GM23248 (cell line): Measurements from ENCODE around the gene SPATS2. TPM values are rescaled to one million over a fixed set of nuclear protein-coding genes. Genes with fewer than 3 reads are reported as not detected.
"Not testable (repeated sequence)": the region's sequence is repeated elsewhere in the genome, so short reads cannot be mapped to it uniquely, and the experiment has no call there.

Source experiments
- DNase-seq: peaks from one replicate; pipeline ENCODE4 v3.0.0-alpha.2; 2015
- H2AFZ ChIP-seq: fragments of 200-600 bp; sonication (generic); 2 replicates; pipeline ENCODE4 v1.6.1; 2016; ENCODE audit warnings: antibody characterized with exemption
- H3F3A ChIP-seq: fragments of 200-600 bp; sonication (generic); 2 replicates; pipeline ENCODE4 v1.6.1; 2016; ENCODE audit warnings: mild to moderate bottlenecking, antibody characterized with exemption, mixed run types; ENCODE audit not compliant: insufficient read depth
- H3K27ac ChIP-seq: fragments of 200-600 bp; sonication (generic); 2 replicates; pipeline ENCODE4 v1.5.1; 2016; ENCODE audit warnings: mild to moderate bottlenecking
- H3K27me3 ChIP-seq: fragments of 200-600 bp; sonication (generic); replicated peaks from 2 replicates; pipeline ENCODE4 v1.6.1; 2016; ENCODE audit warnings: mild to moderate bottlenecking; ENCODE audit not compliant: insufficient read depth
- H3K36me3 ChIP-seq: fragments of 200-600 bp; sonication (generic); 2 replicates; pipeline ENCODE4 v1.6.1; 2016; ENCODE audit warnings: low read depth, mild to moderate bottlenecking
- H3K4me1 ChIP-seq: fragments of 200-600 bp; sonication (generic); 2 replicates; pipeline ENCODE4 v1.6.1; 2016; ENCODE audit warnings: mild to moderate bottlenecking; ENCODE audit not compliant: insufficient read depth
- H3K4me2 ChIP-seq: fragments of 200-600 bp; sonication (generic); one replicate; pipeline ENCODE4 v1.6.1; 2016; ENCODE audit warnings: mild to moderate bottlenecking; ENCODE audit not compliant: unreplicated experiment
- H3K4me3 ChIP-seq: fragments of 200-600 bp; sonication (generic); 2 replicates; pipeline ENCODE4 v1.5.1; 2016; ENCODE audit warnings: mild to moderate bottlenecking
- H3K79me2 ChIP-seq: fragments of 200-600 bp; sonication (generic); 2 replicates; pipeline ENCODE4 v1.6.1; 2016; ENCODE audit warnings: mild to moderate bottlenecking; ENCODE audit not compliant: insufficient read depth
- H3K9ac ChIP-seq: fragments of 200-600 bp; sonication (generic); 2 replicates; pipeline ENCODE4 v1.6.1; 2016; ENCODE audit warnings: mild to moderate bottlenecking
- H3K9me2 ChIP-seq: fragments of 200-600 bp; sonication (generic); 2 replicates; pipeline ENCODE4 v1.6.1; 2016; ENCODE audit warnings: mixed run types, mild to moderate bottlenecking, moderate library complexity; ENCODE audit not compliant: insufficient read depth
- H3K9me3 ChIP-seq: fragments of 200-600 bp; sonication (generic); one replicate; pipeline ENCODE4 v1.6.1; 2017; ENCODE audit warnings: low read depth
- H4K20me1 ChIP-seq: fragments of 200-600 bp; sonication (generic); 2 replicates; pipeline ENCODE4 v1.6.0; 2016; ENCODE audit not compliant: insufficient read depth
- EZH2 ChIP-seq: fragments of 200-600 bp; sonication (generic); IDR thresholded peaks from 2 replicates; pipeline ENCODE4 v1.6.1; 2018; ENCODE audit warnings: antibody characterized with exemption, mild to moderate bottlenecking; ENCODE audit not compliant: insufficient read depth, poor library complexity, severe bottlenecking
- EZH2phosphoT487 ChIP-seq: fragments of 200-600 bp; sonication (generic); IDR thresholded peaks from 2 replicates; pipeline ENCODE4 v1.6.1; 2018; ENCODE audit warnings: antibody characterized with exemption, moderate library complexity, mild to moderate bottlenecking, low read depth; ENCODE audit not compliant: insufficient read depth
- WGBS, 2 experiments: methylation state at CpG; one replicate each; pipeline ENCODE4 v1.1.6; 2015 to 2017; ENCODE audit warnings: low lambda C conversion rate in 2 of 2, low coverage in 1 of 2; ENCODE audit errors: missing lambda C conversion rate in 2 of 2; 5-methylcytosine and 5-hydroxymethylcytosine counted together
- in situ Hi-C: fragments of 300-500 bp; cut with MboI; formaldehyde crosslinking; loops from 2 replicates; pipeline ENCODE4 v1.15.0; 2020
- polyA plus RNA-seq: library from polyadenylated mRNA; unstranded; fragments of >200 nt; fragmentation: Nextera tagmentation; extraction: Ambion mirVana; gene quantifications from 2 replicates; pipeline ENCODE4 v1.2.1, GENCODE V29; 2016
- total RNA-seq: library from RNA; depleted of rRNA; stranded (reverse); fragments of >200 nt; shearing (Covaris generic); gene quantifications from 2 replicates; pipeline ENCODE4 v1.2.3, GENCODE V29; 2014

SPATS2 gene
- total and polyA plus RNA-seq, 2 experiments from 2014 or later: 22.3 to 25.0 TPM

DNA sequence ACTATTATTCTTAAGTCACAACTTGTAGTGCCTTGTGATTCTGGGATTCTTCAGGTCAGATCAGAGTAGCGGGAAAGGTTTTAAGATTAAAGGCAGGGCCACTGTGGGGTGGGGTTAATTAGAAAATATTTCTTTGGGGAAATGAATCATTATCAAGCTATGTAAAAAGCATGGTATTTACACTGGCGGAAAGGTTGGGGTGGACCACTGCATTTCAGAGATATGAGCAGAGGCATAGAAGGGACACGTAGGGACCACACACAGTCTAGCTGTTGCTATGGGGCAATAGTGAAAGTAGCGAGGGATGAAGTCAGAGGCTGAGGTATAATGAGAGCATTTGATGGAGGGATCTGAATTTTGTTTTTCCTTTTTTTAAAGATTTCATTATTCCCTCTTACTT, 139.9 kb downstream of the SPATS2 start:
- Histone ChIP-seq H2AFZ (no peak overlapping the region), H3K9ac (no peak overlapping the region), H3K79me2 (no peaks in the 10 kb centered on the region), H4K20me1 (no peaks in the 10 kb centered on the region), H3K4me1 (peaks cover 15% of the 10 kb centered on the region), H3F3A (peaks cover 36% of the 10 kb centered on the region; the same call in 1 of the 2 replicates), H3K4me2 (no peak overlapping the region), H3K36me3 (no peaks in the 10 kb centered on the region), H3K4me3 (no peak overlapping the region), H3K27ac (peak overlapping the region; percentile 34), H3K9me2 (no peaks in the 10 kb centered on the region), H3K9me3 (no peaks in the 10 kb centered on the region), H3K27me3 (no peaks in the 10 kb centered on the region)
- in situ Hi-C loops: loop anchor here (10.0 kb wide), 1 partner anchor 142 kb away; the partner anchor contains the start of gene SPATS2
- WGBS, 2 experiments: 64 to 66% methylated on average over 4 of the region's 4 CpGs
- peak; percentile 79 for DNase-seq
- TF ChIP-seq EZH2phosphoT487 (no peak), EZH2 (no peak)

DNA sequence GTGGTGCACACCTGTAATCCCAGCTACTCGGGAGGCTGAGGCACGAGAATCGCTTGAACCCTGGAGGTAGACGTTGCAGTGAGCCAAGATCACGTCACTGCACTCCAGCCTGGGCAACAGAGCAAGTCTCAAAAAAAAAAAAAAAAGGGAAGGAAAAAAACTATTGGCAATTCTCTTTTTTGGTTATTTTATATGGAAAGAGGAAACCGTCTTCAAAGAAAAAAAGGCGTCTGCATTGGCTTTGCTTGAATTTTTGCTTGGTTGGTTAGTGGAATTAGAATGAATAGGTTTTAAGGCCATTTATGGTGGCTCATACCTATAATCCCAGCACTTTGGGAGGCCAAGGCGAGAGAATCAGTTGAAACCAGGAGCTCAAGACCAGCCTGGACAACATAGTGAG, 142.4 kb downstream of the SPATS2 start:
- not testable (repeated sequence) for H3K4me3 ChIP-seq, DNase-seq, H3K9ac ChIP-seq, H3K27ac ChIP-seq, H3K36me3 ChIP-seq, H3K27me3 ChIP-seq, H4K20me1 ChIP-seq, H2AFZ ChIP-seq, H3K4me2 ChIP-seq, H3K9me2 ChIP-seq, H3K9me3 ChIP-seq, H3K79me2 ChIP-seq
- Histone ChIP-seq H3F3A (peaks cover 33% of the 10 kb centered on the region; the same call in 1 of the 2 replicates), H3K4me1 (peaks cover 15% of the 10 kb centered on the region)
- in situ Hi-C loops: loop anchor here (10.0 kb wide), 1 partner anchor 145 kb away; the partner anchor contains the start of gene SPATS2
- 95 to 98% methylated on average over 8 of the region's 8 CpGs for WGBS, 2 experiments

DNA sequence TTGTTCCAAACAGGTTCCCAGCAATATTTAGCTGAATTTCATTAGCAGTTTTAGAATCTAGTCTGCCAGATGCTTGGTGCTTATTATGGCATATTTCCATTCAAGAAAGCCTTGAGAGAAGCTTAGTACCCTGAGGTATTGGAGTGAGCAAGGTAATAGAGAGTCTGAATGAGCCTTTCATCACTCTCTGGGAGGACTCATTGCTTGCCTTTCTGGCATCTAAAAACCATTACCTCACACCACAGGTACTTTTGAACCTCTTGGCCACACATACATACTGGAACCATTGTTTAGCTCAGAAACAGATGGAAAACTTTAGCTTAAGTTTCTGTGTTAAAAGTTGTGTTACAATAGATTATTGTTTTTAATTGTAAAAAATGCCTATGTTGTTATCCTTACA, 144.1 kb downstream of the SPATS2 start:
- Histone ChIP-seq H3K4me2 (no peak overlapping the region), H3F3A (peaks cover 31% of the 10 kb centered on the region), H3K9me2 (no peaks in the 10 kb centered on the region), H3K9me3 (no peaks in the 10 kb centered on the region), H3K27ac (no peak overlapping the region), H3K36me3 (no peaks in the 10 kb centered on the region), H3K79me2 (no peaks in the 10 kb centered on the region), H3K4me1 (peaks cover 22% of the 10 kb centered on the region), H3K9ac (no peak overlapping the region), H2AFZ (no peak overlapping the region), H3K27me3 (no peaks in the 10 kb centered on the region), H4K20me1 (no peaks in the 10 kb centered on the region), H3K4me3 (no peak overlapping the region)
- DNase-seq: no peak
- TF ChIP-seq EZH2phosphoT487 (no peak), EZH2 (no peak)
- in situ Hi-C loops: no loop called here

DNA sequence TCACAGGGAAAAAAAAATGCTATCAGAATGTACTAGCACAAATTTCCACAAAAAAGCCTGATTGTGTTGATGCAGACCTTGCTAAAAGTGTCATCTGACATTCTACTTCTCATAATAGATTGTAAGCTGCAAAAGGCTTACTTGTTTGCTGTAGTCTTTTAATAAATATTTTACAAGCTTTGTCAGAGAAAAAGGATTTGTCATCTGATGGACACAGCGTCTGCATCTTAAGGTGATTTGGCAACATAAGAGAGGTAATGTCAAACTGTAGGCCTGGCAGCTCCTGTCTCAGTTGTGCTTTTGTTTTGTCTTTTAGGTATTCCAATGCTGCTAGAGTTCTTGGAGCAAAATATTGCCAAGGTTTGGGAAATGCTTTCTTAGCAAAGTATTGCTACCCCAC, 145.3 kb downstream of the SPATS2 start:
- Histone ChIP-seq H3K27ac (no peak overlapping the region), H3K4me3 (no peak overlapping the region), H3K4me1 (peaks cover 13% of the 10 kb centered on the region), H3K9me2 (no peaks in the 10 kb centered on the region), H4K20me1 (no peaks in the 10 kb centered on the region), H3K36me3 (no peaks in the 10 kb centered on the region), H3F3A (peaks cover 22% of the 10 kb centered on the region), H3K27me3 (no peaks in the 10 kb centered on the region), H2AFZ (no peak overlapping the region), H3K79me2 (no peaks in the 10 kb centered on the region), H3K4me2 (no peak overlapping the region), H3K9me3 (no peaks in the 10 kb centered on the region), H3K9ac (no peak overlapping the region)
- 39 to 48% methylated on average over 1 of the region's 1 CpG for WGBS, 2 experiments
- in situ Hi-C loops: no loop called here
- DNase-seq: no peak
- no peak for TF ChIP-seq EZH2
- no peak for TF ChIP-seq EZH2phosphoT487

DNA sequence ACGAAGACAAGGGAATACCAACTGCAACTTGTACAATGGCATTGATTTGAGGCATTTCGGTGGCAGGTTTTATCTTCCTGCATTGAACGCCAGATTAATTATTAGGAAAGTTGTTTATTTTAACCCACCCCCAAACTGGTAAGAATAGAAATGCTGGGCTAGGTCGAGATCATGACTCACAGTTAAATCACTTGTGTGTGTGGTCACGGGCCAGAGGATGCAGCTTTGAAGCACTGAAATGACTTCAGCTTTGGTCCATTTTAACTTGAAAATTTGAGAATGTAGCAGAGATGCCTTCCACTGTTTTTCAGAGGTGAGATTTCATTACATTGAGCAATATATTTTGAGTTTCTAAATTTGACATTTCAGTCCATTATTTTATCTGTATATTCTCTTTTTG, 148.0 kb downstream of the SPATS2 start:
- TF ChIP-seq EZH2: no peak
- no peak for TF ChIP-seq EZH2phosphoT487
- Histone ChIP-seq H2AFZ (no peak overlapping the region), H3K4me2 (peak overlapping the region; percentile 37), H3K27ac (peak overlapping the region; percentile 52), H3K4me3 (no peak overlapping the region), H4K20me1 (no peaks in the 10 kb centered on the region), H3K79me2 (no peaks in the 10 kb centered on the region), H3K36me3 (no peaks in the 10 kb centered on the region), H3K9ac (no peak overlapping the region), H3K4me1 (peaks cover 17% of the 10 kb centered on the region), H3K9me3 (no peaks in the 10 kb centered on the region), H3K9me2 (no peaks in the 10 kb centered on the region), H3K27me3 (no peaks in the 10 kb centered on the region), H3F3A (peaks cover 15% of the 10 kb centered on the region)
- in situ Hi-C loops: no loop called here
- DNase-seq: peak; percentile 91
- WGBS, 2 experiments: 23 to 25% methylated on average over 5 of the region's 5 CpGs
